Activated T-helper 17 cell treated with anti-CD3 and anti-CD28 coated beads, Interleukin-2, amount 50 U/mL, for 72 hours (primary cell): ENCODE measurements around the gene SERP1. TPM values are rescaled to one million over a fixed set of nuclear protein-coding genes. Genes with fewer than 3 reads are reported as not detected.

Source experiments
- ATAC-seq: fragments of 150-1000 bp; cut with Tn5 transposase; replicated peaks from 2 replicates; pipeline ENCODE4 v1.10.0; 2021; ENCODE audit warnings: mild to moderate bottlenecking, moderate library complexity
- H3K27ac Mint-ChIP-seq: one replicate; pipeline ENCODE4 v1.8.0; 2022; ENCODE audit warnings: mixed read lengths
- H3K27me3 Mint-ChIP-seq: one replicate; pipeline ENCODE4 v1.8.0; 2022; ENCODE audit warnings: mixed read lengths
- H3K36me3 Mint-ChIP-seq: one replicate; pipeline ENCODE4 v1.8.0; 2022; ENCODE audit warnings: low read depth, mild to moderate bottlenecking, mixed read lengths
- H3K4me1 Mint-ChIP-seq: one replicate; pipeline ENCODE4 v1.8.0; 2022; ENCODE audit warnings: mixed read lengths
- H3K4me3 Mint-ChIP-seq: one replicate; pipeline ENCODE4 v1.8.0; 2022; ENCODE audit warnings: mild to moderate bottlenecking, mixed read lengths
- H3K9me3 Mint-ChIP-seq: one replicate; pipeline ENCODE4 v1.8.0; 2022; ENCODE audit warnings: mixed read lengths
- total RNA-seq, 2 donors: library from RNA; stranded (reverse); gene quantifications; one replicate each; pipeline ENCODE4 v1.2.3, GENCODE V29; 2022

The SERP1 gene
- total RNA-seq, result 100 to 1,000 TPM in 1 of 2 donors, 10 to 100 TPM in 1; 71.4 to 107 TPM

DNA sequence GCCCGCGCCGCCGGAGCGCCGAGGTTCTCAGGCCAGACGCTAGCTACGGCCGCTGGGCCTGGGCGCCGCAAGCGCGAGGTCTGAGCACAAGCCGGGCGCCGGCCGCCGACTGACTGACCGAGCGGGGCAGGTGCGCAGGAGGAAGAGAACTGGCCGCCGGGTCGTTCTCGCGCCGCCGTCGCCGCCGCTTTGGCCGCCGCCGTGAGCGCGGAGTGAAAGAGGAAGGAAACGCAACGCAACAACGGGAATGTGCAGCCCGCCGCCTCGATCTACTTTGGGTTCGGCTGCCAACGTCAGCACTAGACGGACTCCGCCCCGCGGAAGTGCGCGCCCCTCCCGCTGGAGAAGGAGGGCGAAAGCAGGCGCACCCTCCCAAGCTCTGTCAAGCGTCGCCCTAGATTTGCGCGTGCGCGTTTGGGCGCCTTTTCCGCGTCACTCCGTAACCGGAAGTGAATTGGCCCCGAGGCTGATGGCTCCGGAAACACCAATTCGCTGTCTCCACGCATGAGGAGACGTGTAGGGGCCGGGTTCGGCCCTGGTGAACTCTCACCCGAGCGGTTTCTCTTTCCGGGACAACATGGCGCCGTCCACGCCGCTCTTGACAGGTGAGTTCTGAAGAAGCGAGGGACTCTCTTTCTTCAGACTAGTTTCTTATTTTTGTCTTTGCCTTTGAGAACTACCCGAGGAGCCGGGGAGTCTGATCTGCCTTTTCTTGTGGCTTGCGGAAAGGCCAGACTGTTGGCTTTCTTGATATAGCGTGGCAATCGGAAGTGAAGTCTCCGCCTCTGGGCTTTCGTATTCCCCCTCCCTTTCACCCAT, at the start of gene SERP1, which contains the start of gene EIF2A:
SERP1 (minus strand) TSS at position 271 of the 819 bp plus-strand sequence. CDS start 361 bp downstream, outside the sequence.
EIF2A (plus strand) TSS at position 562 of the 819 bp plus-strand sequence; CDS start at position 578, 16 bp downstream.
- H3K4me3 Mint-ChIP-seq, result peak within 1 kb of the TSS; percentile 100
- peak; percentile 92 for ATAC-seq
- H3K4me1 Mint-ChIP-seq, result peaks cover 35% of the 10 kb centered on the region
- H3K36me3 Mint-ChIP-seq, result peaks cover 93% of the 10 kb centered on the region
- peak within 1 kb of the TSS; percentile 98 for H3K27ac Mint-ChIP-seq
- H3K9me3 Mint-ChIP-seq, result no peaks in the 10 kb centered on the region
- no peaks in the 10 kb centered on the region for H3K27me3 Mint-ChIP-seq

DNA sequence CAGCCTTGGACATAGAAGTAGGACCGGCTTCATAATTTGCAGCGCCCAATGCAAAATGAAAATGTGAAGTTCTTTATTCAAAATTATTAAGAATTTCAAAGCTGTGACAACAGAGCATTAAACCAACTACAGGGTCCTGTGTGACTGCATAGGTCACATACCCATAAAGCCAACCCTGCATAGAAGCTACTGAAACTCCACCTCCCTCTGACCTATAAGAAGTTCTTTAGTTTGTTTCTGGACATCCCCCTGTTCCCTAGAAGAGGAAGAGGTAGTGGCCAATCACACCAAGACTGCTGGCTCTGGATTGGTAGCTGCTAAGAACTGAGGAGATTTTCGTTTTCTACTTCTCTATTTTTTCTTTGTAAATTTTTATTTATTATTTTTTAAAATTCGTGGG, 47.9 kb upstream of the SERP1 start:
- Mint-ChIP-seq H3K9me3 (no peaks in the 10 kb centered on the region), H3K4me1 (peaks cover 7% of the 10 kb centered on the region), H3K4me3 (no peak overlapping the region), H3K36me3 (no peaks in the 10 kb centered on the region), H3K27me3 (no peaks in the 10 kb centered on the region), H3K27ac (no peak overlapping the region)
- ATAC-seq, result no peak

GRCh38 chr3:150589759-150590158, 43.5 kb upstream of the SERP1 start:
- Mint-ChIP-seq H3K27me3 (no peaks in the 10 kb centered on the region), H3K36me3 (peaks cover 25% of the 10 kb centered on the region), H3K4me3 (peak overlapping the region; percentile 32), H3K27ac (peak overlapping the region; percentile 63), H3K4me1 (peaks cover 12% of the 10 kb centered on the region), H3K9me3 (no peaks in the 10 kb centered on the region)
- ATAC-seq, result peak; percentile 95

DNA sequence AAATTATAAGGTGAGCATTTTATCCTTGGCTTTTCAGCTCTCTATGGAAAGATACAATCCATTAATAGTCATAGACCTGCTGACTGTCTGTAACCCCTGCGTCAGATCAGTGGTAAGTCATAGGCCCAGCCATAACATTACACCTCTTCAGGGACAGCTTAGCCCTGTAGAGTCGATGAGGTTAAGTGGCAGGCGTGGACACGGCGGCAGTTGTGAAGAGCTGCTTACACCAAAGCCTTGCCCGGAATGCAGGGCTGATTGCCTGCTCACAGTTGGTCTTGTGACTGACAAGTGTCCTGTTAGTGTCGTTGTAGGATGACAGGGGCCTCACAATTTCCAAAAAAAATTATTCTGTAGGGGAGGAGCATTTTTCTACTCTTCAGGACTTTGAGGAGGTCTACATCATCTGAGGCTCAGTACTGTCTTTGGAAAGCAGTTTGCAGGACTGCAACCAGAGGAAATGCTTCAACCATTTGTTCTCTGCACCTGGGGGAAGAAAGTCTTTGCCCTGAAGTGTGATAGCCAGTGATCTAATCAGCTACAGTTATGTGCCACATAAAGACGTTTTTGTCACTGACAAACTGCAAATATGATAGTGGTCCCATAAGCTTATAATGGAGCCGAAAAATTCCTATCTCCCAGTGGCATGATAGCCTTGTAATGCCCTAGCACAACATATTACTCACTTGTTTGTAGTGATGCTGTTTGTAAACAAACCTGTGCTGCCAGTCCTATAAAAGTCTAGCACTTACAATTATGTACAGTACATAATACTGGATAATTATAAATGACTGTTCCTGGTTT, 41.9 kb upstream of the SERP1 start:
- Mint-ChIP-seq H3K4me3 (no peak overlapping the region), H3K27ac (peak overlapping the region; percentile 46), H3K36me3 (peaks cover 37% of the 10 kb centered on the region), H3K27me3 (no peaks in the 10 kb centered on the region), H3K4me1 (peaks cover 12% of the 10 kb centered on the region), H3K9me3 (no peaks in the 10 kb centered on the region)
- ATAC-seq, result no peak

- H3K36me3 Mint-ChIP-seq, result peaks cover 85% of the 10 kb centered on the region
- H3K27ac Mint-ChIP-seq, result peak overlapping the region; percentile 81
- H3K9me3 Mint-ChIP-seq, result no peaks in the 10 kb centered on the region
- H3K4me3 Mint-ChIP-seq, result peak overlapping the region; percentile 54
- no peaks in the 10 kb centered on the region for H3K27me3 Mint-ChIP-seq
- H3K4me1 Mint-ChIP-seq, result peaks cover 6% of the 10 kb centered on the region
- ATAC-seq, result peak; percentile 80
Observed at GRCh38 chr3:150583028-150583427, 36.7 kb upstream of the SERP1 start.

DNA sequence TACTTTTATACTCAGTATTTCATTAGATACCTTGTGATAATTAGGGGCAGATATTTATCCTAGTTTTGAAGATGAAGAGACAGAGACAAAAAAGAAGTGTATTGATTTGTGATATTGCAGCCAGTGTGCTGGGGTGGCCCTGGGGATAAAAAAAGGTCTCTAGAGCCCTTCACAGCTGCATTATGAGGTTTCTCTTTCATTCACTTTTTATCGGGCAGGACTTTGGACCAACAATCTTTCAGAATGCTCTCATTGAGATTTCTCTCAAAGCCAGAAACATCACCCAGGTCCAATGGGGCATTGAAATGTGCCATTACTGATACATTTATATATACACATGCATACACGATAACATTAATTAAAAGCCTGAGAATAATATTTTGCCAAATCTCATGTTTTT, 36.3 kb upstream of the SERP1 start:
- Mint-ChIP-seq H3K36me3 (peaks cover 89% of the 10 kb centered on the region), H3K4me3 (peak overlapping the region; percentile 54), H3K27me3 (no peaks in the 10 kb centered on the region), H3K9me3 (no peaks in the 10 kb centered on the region), H3K27ac (peak overlapping the region; percentile 81), H3K4me1 (peaks cover 6% of the 10 kb centered on the region)
- ATAC-seq, result peak; percentile 14

DNA sequence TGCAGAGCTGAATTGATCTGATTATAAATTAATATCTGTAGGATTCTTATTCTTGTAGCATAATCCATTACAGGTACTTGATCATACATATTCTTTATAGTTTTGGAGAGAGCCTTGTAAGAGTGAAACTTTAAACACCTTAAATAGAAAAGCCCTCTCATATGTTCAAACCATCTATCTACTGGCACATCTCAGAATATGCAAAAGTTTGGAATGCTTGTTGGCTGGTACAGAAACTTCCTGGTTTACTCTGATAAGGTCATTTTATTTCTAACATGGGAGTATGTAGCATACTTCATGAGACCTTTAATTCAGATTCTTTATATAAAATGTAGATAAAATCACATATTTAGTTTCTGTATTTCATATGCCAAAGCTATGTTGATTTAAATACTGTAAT, 34.9 kb upstream of the SERP1 start:
- Mint-ChIP-seq H3K9me3 (no peaks in the 10 kb centered on the region), H3K27me3 (no peaks in the 10 kb centered on the region), H3K4me3 (no peak overlapping the region), H3K27ac (peak overlapping the region; percentile 28), H3K4me1 (peaks cover 11% of the 10 kb centered on the region), H3K36me3 (peaks cover 93% of the 10 kb centered on the region)
- ATAC-seq, result no peak

- peak overlapping the region; percentile 25 for H3K4me3 Mint-ChIP-seq
- peak overlapping the region; percentile 4 for H3K27ac Mint-ChIP-seq
- no peak for ATAC-seq
- H3K9me3 Mint-ChIP-seq, result no peaks in the 10 kb centered on the region
- H3K4me1 Mint-ChIP-seq, result peaks cover 11% of the 10 kb centered on the region
- H3K36me3 Mint-ChIP-seq, result peaks cover 96% of the 10 kb centered on the region
- H3K27me3 Mint-ChIP-seq, result no peaks in the 10 kb centered on the region
Observed at GRCh38 chr3:150577855-150578254, 31.6 kb upstream of the SERP1 start.

GRCh38 chr3:150567328-150567727, 21.0 kb upstream of the SERP1 start:
- H3K27me3 Mint-ChIP-seq, result no peaks in the 10 kb centered on the region
- H3K36me3 Mint-ChIP-seq, result peaks cover 94% of the 10 kb centered on the region
- H3K27ac Mint-ChIP-seq, result peak overlapping the region; percentile 43
- H3K9me3 Mint-ChIP-seq, result no peaks in the 10 kb centered on the region
- H3K4me1 Mint-ChIP-seq, result no peaks in the 10 kb centered on the region
- no peak overlapping the region for H3K4me3 Mint-ChIP-seq
- no peak for ATAC-seq

GRCh38 chr3:150564243-150564642, 17.9 kb upstream of the SERP1 start:
- H3K9me3 Mint-ChIP-seq, result no peaks in the 10 kb centered on the region
- no peaks in the 10 kb centered on the region for H3K4me1 Mint-ChIP-seq

GRCh38 chr3:150557725-150558124, 11.4 kb upstream of the SERP1 start:
- H3K27ac Mint-ChIP-seq, result no peak overlapping the region
- peaks cover 10% of the 10 kb centered on the region for H3K4me1 Mint-ChIP-seq
- no peak overlapping the region for H3K4me3 Mint-ChIP-seq
- no peaks in the 10 kb centered on the region for H3K27me3 Mint-ChIP-seq
- no peak for ATAC-seq
- H3K36me3 Mint-ChIP-seq, result peaks cover 90% of the 10 kb centered on the region
- no peaks in the 10 kb centered on the region for H3K9me3 Mint-ChIP-seq

More at GRCh38 chr3:150564243-150564642, 17.9 kb upstream of the SERP1 start:
- no peak for ATAC-seq
- H3K27me3 Mint-ChIP-seq, result no peaks in the 10 kb centered on the region
- no peak overlapping the region for H3K4me3 Mint-ChIP-seq
- H3K27ac Mint-ChIP-seq, result no peak overlapping the region
- peaks cover 92% of the 10 kb centered on the region for H3K36me3 Mint-ChIP-seq

DNA sequence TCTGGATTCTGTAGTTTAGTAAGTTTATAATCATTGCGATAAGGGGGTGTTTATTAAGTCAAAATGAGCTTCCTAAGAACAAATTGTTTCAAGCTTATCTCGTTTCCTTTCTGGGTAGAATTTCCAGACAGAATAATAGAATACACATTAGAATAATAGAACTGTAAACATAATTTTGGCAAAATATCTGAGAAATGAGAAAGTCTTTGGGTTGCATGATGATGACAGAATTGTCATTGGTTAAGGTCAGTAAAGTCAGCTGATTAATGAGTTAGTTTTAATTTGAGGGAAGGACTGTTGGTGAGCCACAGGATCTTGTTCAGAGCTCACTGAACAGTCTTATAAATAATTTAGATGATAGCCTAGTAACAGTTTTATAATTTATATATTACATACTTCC, 10.5 kb upstream of the SERP1 start:
- H3K27ac Mint-ChIP-seq, result peak overlapping the region; percentile 20
- ATAC-seq, result no peak
- H3K9me3 Mint-ChIP-seq, result no peaks in the 10 kb centered on the region
- peaks cover 10% of the 10 kb centered on the region for H3K4me1 Mint-ChIP-seq
- peaks cover 88% of the 10 kb centered on the region for H3K36me3 Mint-ChIP-seq
- H3K4me3 Mint-ChIP-seq, result no peak overlapping the region
- H3K27me3 Mint-ChIP-seq, result no peaks in the 10 kb centered on the region

DNA sequence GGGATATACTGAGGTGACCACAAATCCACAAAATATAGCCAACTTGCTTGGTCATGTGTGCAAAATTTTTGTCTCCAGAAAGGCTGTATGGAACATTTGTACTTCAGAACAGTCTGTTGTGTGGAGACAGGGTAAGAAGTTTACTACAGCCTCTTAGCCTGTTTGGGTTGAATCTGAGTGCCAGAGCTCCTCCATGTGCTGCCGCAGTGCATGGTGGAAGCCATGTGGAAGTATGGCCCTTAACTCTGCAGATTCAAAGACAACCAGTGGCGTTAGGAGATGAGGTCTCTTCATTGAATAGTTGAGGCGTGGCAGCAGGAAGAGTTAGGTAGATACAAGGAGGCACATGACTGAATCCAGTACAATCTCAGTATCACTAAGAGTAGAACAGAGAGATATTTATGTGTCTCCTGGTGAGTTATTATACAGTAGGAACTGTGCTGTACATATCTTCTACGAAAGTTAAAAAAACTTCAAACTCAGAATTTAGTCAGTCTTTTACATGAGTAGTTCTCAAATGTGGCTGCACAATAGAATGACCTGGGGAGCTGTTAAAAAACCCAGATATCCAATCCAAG, 9.7 kb upstream of the SERP1 start:
- Mint-ChIP-seq H3K9me3 (no peaks in the 10 kb centered on the region), H3K27ac (peak overlapping the region; percentile 43), H3K4me3 (no peak overlapping the region), H3K36me3 (peaks cover 87% of the 10 kb centered on the region), H3K4me1 (peaks cover 13% of the 10 kb centered on the region), H3K27me3 (no peaks in the 10 kb centered on the region)
- ATAC-seq, result peak; percentile 37

GRCh38 chr3:150547045-150547741, 897 bp upstream of the SERP1 start:
- peaks cover 88% of the 10 kb centered on the region for H3K36me3 Mint-ChIP-seq

More at GRCh38 chr3:150547045-150547741, 897 bp upstream of the SERP1 start:
- no peaks in the 10 kb centered on the region for H3K9me3 Mint-ChIP-seq
- peak overlapping the region; percentile 98 for H3K27ac Mint-ChIP-seq
- no peak for ATAC-seq
- no peaks in the 10 kb centered on the region for H3K27me3 Mint-ChIP-seq
- peak overlapping the region; percentile 100 for H3K4me3 Mint-ChIP-seq
- H3K4me1 Mint-ChIP-seq, result peaks cover 29% of the 10 kb centered on the region
